ENCODE data around the gene ABAT. TPM values are rescaled to one million over a fixed set of nuclear protein-coding genes. Genes with fewer than 3 reads are reported as not detected.
A peak's percentile ranks its signal among the peaks of the same experiment; 100 is the strongest.
"Not testable (repeated sequence)": the region's sequence is repeated elsewhere in the genome, so short reads cannot be mapped to it uniquely, and the experiment has no call there.

ABAT gene
- total RNA-seq, 1 experiment from 2014 or later = 2.2 TPM

GRCh38 chr16:8785408-8785807 lies 111.0 kb downstream of the ABAT start:
- no peak for DNase-seq (ENCODE audit: low read depth)

- not testable (repeated sequence) for DNase-seq (ENCODE audit: low read depth)
Observed at GRCh38 chr16:8786316-8786715, 111.9 kb downstream of the ABAT start.

- DNase-seq (ENCODE audit: low read depth) = no peak
Observed at GRCh38 chr16:8788578-8789172, 114.3 kb downstream of the ABAT start.

- no peak for DNase-seq (ENCODE audit: low read depth)
Observed at GRCh38 chr16:8795091-8795490, 120.7 kb downstream of the ABAT start.

- DNase-seq (ENCODE audit: low read depth) = no peak
Observed at GRCh38 chr16:8795818-8796217, 121.4 kb downstream of the ABAT start.

- no peak for DNase-seq (ENCODE audit: low read depth)
Observed at GRCh38 chr16:8796469-8797363, 122.3 kb downstream of the ABAT start.

- peak; percentile 97 for DNase-seq (ENCODE audit: low read depth)
Observed at GRCh38 chr16:8797364-8798173, 123.2 kb downstream of the ABAT start, which contains the start of the genes PMM2 and TMEM186. TSS of gene PMM2 (plus strand) at chr16:8797839. CDS start at chr16:8797883, 44 bp downstream. TSS of gene TMEM186 (minus strand) at chr16:8797639. CDS start at chr16:8797614, 25 bp downstream.

- DNase-seq (ENCODE audit: low read depth) = no peak
Observed at GRCh38 chr16:8798174-8798527, 123.7 kb downstream of the ABAT start.

GRCh38 chr16:8798535-8799157 lies 124.2 kb downstream of the ABAT start:
- DNase-seq (ENCODE audit: low read depth) = no peak

- no peak for DNase-seq (ENCODE audit: low read depth)
Observed at GRCh38 chr16:8801701-8802100, 127.3 kb downstream of the ABAT start.

GRCh38 chr16:8803733-8804132 lies 129.3 kb downstream of the ABAT start:
- not testable (repeated sequence) for DNase-seq (ENCODE audit: low read depth)

- DNase-seq (ENCODE audit: low read depth) = no peak
Observed at GRCh38 chr16:8804313-8804712, 129.9 kb downstream of the ABAT start.

- DNase-seq (ENCODE audit: low read depth) = no peak
Observed at GRCh38 chr16:8806272-8806983, 132.0 kb downstream of the ABAT start.

- no peak for DNase-seq (ENCODE audit: low read depth)
Observed at GRCh38 chr16:8807189-8807588, 132.8 kb downstream of the ABAT start.

GRCh38 chr16:8808009-8808408 lies 133.6 kb downstream of the ABAT start:
- DNase-seq (ENCODE audit: low read depth) = no peak

GRCh38 chr16:8808613-8809353 lies 134.4 kb downstream of the ABAT start:
- no peak for DNase-seq (ENCODE audit: low read depth)

- DNase-seq (ENCODE audit: low read depth) = no peak
Observed at GRCh38 chr16:8812162-8812843, 137.9 kb downstream of the ABAT start.

GRCh38 chr16:8814095-8814806 lies 139.8 kb downstream of the ABAT start:
- DNase-seq (ENCODE audit: low read depth) = no peak
